HG03103 (cell line): ENCODE data around the gene MRC2.

Experiments
- ATAC-seq: cut with Tn5 transposase; IDR thresholded peaks from one replicate; pipeline ENCODE4 v1.9.1; 2021; ENCODE audit warnings: low read depth; ENCODE audit not compliant: unreplicated experiment

MRC2 gene

GRCh38 chr17:62660629-62661118 lies 33.2 kb downstream of the MRC2 start:
- ATAC-seq = no peak

DNA sequence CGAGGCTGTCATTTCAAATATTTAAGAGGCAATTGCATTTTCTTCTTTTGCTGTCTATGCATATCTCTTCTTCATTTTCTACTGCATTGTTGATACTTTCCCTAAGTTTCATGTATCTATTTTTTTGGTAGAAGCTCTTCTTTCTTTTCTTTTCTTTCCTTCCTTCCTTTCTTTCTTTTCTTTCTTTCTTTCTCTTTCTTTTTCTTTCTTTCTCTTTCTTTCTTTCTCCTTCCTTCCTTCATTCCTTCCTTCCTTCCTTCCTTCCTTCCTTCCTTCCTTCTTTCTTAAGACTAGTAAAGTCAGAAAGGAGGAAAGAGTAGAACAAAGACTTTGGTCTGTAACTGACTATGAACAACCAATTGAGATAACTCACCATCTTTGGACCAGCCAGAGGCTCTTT lies 33.9 kb downstream of the MRC2 start:
- no peak for ATAC-seq

DNA sequence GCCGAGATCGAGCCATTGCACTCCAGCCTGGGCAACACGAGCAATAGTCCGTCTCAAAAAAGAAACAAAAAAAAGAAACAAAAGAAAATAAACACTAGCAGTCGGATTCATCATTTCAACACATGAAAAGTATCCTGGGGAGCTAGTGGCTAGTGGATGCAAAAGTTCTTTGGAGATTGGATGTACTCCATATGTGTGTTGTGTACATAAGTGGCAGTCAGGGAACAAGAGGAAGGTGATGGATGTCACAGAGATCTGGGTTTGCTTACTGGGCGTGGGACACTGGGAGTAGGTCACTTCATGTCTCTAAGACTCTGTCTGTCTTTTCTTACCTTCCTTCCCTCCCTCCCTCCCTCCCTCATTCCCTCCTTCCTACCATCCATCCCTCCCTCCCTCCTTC lies 35.4 kb downstream of the MRC2 start:
- ATAC-seq = no peak

DNA sequence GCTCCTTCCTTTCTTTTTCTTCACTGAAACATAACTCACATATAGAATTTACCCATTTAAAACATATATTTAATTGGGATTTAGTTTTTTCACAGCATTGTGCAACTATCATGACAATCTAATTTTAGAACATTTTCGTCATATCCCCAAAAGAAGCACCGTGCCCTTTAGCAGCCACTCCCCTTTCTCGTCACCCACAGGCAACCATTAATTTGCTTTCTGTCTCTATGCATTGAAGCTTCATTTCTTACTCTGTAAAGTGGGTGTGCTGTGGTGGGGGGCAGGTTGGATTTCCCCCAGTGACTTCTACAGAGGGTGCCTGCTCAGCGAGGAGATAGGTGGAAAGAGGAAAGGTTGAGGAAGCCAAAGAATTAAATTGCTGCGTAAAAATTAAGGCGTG lies 35.8 kb downstream of the MRC2 start:
- ATAC-seq = no peak

DNA sequence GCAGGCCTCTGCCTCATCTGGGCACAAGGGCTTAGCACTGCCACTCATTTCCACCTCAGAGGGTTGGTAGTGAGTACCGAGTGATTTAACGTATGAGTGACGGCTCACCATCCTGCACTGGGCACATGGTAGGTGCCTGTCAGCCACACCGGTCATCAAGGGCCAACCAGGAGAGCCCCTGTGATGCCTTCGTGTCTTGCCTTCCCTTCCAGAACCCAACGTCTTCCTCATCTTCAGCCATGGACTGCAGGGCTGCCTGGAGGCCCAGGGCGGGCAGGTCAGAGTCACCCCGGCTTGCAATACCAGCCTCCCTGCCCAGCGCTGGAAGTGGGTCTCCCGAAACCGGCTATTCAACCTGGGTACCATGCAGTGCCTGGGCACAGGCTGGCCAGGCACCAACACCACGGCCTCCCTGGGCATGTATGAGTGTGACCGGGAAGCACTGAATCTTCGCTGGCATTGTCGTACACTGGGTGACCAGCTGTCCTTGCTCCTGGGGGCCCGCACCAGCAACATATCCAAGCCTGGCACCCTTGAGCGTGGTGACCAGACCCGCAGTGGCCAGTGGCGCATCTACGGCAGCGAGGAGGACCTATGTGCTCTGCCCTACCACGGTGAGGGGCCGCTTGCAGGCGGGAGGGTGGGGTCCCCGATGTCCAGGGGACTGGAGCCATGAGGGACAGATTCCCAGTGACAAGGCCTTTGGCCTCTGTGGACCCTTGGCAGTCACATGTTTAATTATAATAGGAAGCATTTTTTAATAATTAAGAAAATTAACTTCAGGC lies 37.1 kb downstream of the MRC2 start:
- ATAC-seq = no peak

GRCh38 chr17:62665599-62665998 lies 38.1 kb downstream of the MRC2 start:
- ATAC-seq = no peak

DNA sequence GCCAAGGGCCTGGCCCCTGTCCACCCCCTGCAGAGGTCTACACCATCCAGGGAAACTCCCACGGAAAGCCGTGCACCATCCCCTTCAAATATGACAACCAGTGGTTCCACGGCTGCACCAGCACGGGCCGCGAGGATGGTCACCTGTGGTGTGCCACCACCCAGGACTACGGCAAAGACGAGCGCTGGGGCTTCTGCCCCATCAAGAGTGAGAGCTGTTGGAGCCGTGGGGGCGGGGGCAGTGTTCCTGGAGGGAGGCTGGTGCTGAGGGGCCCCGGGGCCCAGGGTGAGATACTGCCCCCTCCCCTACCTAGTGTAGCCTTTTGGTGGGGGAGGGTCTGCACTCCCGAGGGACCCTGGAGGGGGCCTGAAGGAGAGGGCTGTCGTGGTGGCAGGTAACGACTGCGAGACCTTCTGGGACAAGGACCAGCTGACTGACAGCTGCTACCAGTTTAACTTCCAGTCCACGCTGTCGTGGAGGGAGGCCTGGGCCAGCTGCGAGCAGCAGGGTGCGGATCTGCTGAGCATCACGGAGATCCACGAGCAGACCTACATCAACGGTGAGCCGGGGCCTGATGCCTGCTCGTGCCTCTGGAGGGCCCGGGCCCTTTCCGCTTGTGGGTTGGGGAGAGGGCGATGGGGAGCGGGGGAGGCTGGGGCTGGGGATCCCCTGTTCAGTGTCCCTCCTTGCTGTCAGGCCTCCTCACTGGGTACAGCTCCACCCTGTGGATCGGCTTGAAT lies 38.8 kb downstream of the MRC2 start:
- no peak for ATAC-seq

GRCh38 chr17:62666801-62667591 lies 39.5 kb downstream of the MRC2 start:
- ATAC-seq = no peak

DNA sequence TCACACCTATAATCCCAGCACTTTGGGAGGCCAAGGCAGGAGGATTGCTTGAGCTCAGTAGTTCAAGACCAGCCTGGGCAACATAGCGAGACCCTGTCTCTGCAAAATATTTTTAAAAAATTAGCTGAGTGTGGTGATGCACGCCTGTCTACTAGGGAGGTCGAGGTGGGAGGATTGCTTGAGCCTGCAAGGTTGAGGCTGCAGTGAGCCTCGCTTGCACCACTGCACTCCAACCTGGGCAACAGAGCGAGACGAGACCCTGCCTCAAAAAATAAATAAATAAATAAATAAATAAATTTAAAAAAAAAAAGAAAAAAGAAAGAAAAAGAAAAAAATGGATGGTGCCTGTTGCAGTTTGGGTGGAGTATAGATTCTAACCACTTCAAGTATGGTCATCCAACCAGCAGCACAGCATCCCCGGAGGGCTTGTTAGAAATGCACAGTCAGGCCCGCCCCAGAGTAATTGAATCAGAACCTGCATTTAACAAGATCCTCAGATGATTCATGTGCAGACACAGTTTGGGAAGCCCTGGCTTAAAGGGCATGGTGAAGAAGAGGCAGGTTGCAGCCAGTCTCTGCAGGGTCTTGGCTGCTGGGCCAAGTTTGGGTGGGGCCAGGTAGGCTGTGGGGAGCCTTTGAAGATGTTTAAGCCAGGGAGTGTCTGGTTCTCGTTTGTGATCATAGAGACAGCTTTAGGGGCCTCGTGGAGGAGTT lies 40.8 kb downstream of the MRC2 start:
- no peak for ATAC-seq

DNA sequence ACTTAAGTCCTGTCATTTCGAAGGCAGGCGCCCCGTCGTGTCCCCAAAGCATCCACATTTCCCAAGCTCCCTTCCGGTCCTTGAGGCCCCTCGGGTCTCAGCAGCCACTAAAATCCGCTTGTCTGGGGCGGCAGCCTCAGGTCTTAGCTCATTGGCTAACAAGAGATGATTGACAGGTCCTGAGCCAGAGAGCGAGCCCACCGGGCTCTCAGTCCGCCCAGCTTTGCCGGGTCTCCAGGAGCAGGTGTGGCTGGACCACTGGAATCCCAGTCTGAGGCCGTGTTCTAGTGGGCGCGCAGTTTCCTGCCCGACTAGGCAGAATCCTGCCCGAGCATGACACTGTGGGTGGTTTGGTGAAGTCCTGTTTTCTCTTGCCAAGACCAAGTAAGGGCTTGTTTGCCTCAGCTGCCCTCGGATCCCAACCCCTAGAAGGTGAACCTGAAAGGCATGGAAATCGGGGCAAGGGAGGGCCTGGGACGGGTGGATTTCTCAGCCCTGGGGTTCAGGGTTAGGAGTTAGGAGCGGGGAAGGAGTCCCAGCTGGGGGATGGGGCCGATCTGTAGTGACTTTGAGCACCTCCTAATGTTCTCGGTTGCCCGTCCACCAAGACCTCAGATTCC lies 42.8 kb downstream of the MRC2 start:
- no peak for ATAC-seq

- no peak for ATAC-seq
These were observed 44.1 kb downstream of the MRC2 start for GRCh38 chr17:62671553-62671952.

- no peak for ATAC-seq
These were observed 45.5 kb downstream of the MRC2 start for GRCh38 chr17:62672957-62673356.

- no peak for ATAC-seq
These were observed 46.3 kb downstream of the MRC2 start for GRCh38 chr17:62673614-62674362.

DNA sequence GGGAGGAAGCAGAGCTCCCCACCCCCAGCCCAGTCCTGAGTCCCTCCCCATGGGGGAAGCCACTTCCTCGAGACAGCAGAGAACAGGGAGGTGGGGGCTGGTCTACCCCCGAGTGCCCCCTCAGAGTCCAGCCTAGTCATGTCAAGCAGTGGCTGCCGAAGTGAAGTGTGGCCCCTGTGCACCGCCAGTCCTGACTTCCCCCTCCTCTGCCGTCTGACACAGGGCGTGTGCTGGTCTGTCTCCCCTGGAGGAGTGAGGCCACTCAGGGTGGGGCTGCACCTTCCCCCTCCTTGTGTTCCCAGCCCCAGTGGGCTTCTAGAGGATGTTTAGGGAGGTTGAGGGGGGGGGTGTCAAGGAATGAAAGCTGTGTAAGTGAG lies 46.9 kb downstream of the MRC2 start:
- ATAC-seq = no peak

DNA sequence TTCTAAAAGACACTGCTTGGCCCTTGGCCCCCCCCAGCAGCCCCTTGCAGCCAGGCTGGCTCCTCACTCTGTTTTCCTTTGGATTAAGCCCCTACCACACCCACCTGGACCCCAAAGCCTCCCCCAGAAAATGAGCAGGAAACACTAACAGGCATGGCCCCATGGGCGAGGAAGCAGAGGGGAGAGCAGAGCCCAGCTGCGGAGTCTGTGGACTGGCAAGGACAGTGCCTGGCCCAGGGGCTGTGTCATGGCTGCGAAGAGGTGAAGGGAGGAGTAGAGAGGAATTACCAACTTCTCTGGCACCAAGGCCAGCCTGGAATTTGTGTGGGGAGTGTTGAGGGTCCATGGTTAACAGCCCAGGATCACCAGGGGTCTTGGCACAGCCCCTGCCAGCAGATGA lies 47.4 kb downstream of the MRC2 start:
- ATAC-seq = no peak

- no peak for ATAC-seq
These were observed 47.8 kb downstream of the MRC2 start for GRCh38 chr17:62675260-62675659.

- no peak for ATAC-seq
These were observed 48.2 kb downstream of the MRC2 start for GRCh38 chr17:62675701-62676100.

GRCh38 chr17:62676231-62676943 lies 48.9 kb downstream of the MRC2 start:
- no peak for ATAC-seq
